GM23338 (cell line): ENCODE measurements around the gene NT5DC4. TPM values are rescaled to one million over a fixed set of nuclear protein-coding genes. Genes with fewer than 3 reads are reported as not detected.

Experiments used
- ATAC-seq: fragments of 200-7000 bp; cut with Tn5 transposase; 3 replicates; pipeline ENCODE4 v1.9.1; 2020
- DNase-seq: peaks from one replicate; pipeline ENCODE4 v3.0.0-alpha.2; 2015; ENCODE audit warnings: low spot score
- H2AFZ ChIP-seq: fragments of 200-600 bp; sonication (generic); 2 replicates; pipeline ENCODE4 v1.8.0; 2016; ENCODE audit warnings: antibody characterized with exemption, mild to moderate bottlenecking, moderate library complexity
- H3F3A ChIP-seq: fragments of 200-600 bp; sonication (generic); replicated peaks from 2 replicates; pipeline ENCODE4 v1.8.0; 2017; ENCODE audit warnings: antibody characterized with exemption, mixed run types, low read depth
- H3K27ac ChIP-seq: fragments of 200-600 bp; sonication (generic); 2 replicates; pipeline ENCODE4 v1.6.1; 2016; ENCODE audit warnings: low read depth
- H3K27me3 ChIP-seq: fragments of 200-600 bp; sonication (generic); 2 replicates; pipeline ENCODE4 v1.8.0; 2016; ENCODE audit warnings: mild to moderate bottlenecking, mixed run types, moderate library complexity; ENCODE audit not compliant: insufficient read depth
- H3K36me3 ChIP-seq: fragments of 200-600 bp; sonication (generic); 2 replicates; pipeline ENCODE4 v1.8.0; 2016; ENCODE audit warnings: mild to moderate bottlenecking; ENCODE audit not compliant: insufficient read depth
- H3K4me1 ChIP-seq: fragments of 200-600 bp; sonication (generic); 2 replicates; pipeline ENCODE4 v1.8.0; 2016; ENCODE audit warnings: mild to moderate bottlenecking, moderate library complexity; ENCODE audit not compliant: insufficient read depth
- H3K4me2 ChIP-seq: fragments of 200-600 bp; sonication (generic); 2 replicates; pipeline ENCODE4 v1.7.1; 2017; ENCODE audit warnings: mixed run types
- H3K4me3 ChIP-seq: fragments of 200-600 bp; sonication (generic); 2 replicates; pipeline ENCODE4 v1.6.1; 2016; ENCODE audit warnings: mixed run types
- H3K79me2 ChIP-seq: fragments of 200-600 bp; sonication (generic); replicated peaks from 2 replicates; pipeline ENCODE4 v1.8.0; 2017; ENCODE audit warnings: mild to moderate bottlenecking; ENCODE audit not compliant: insufficient read depth
- H3K9me2 ChIP-seq: fragments of 200-600 bp; sonication (generic); 2 replicates; pipeline ENCODE4 v1.8.0; 2017; ENCODE audit not compliant: insufficient read depth
- H4K20me1 ChIP-seq: fragments of 200-600 bp; sonication (generic); replicated peaks from 2 replicates; pipeline ENCODE4 v1.8.0; 2017; ENCODE audit warnings: mild to moderate bottlenecking; ENCODE audit not compliant: insufficient read depth
- H3K27ac Mint-ChIP-seq: 2 replicates; pipeline ENCODE4 v1.8.0; 2020; ENCODE audit warnings: inconsistent platforms, mild to moderate bottlenecking, moderate library complexity, mixed read lengths
- H3K27me3 Mint-ChIP-seq: 3 replicates; pipeline ENCODE4 v1.8.0; 2022; ENCODE audit warnings: low read depth, mild to moderate bottlenecking, moderate library complexity, mixed read lengths, inconsistent platforms; ENCODE audit not compliant: insufficient read depth, poor library complexity
- H3K36me3 Mint-ChIP-seq: 3 replicates; pipeline ENCODE4 v1.8.0; 2021; ENCODE audit warnings: low read depth, mild to moderate bottlenecking, inconsistent platforms, moderate library complexity, mixed read lengths
- H3K4me1 Mint-ChIP-seq: 3 replicates; pipeline ENCODE4 v1.8.0; 2020; ENCODE audit warnings: mild to moderate bottlenecking, inconsistent platforms, mixed read lengths
- H3K4me3 Mint-ChIP-seq: 3 replicates; pipeline ENCODE4 v1.8.0; 2021; ENCODE audit warnings: moderate library complexity, mild to moderate bottlenecking, inconsistent platforms, mixed read lengths
- H3K9me3 Mint-ChIP-seq: 3 replicates; pipeline ENCODE4 v1.8.0; 2020; ENCODE audit warnings: moderate library complexity, mild to moderate bottlenecking, inconsistent platforms, mixed read lengths
- CTCF ChIP-seq, 2 experiments: fragments of 200-600 bp in 1 of 2; sonication (generic) in 1 of 2; conservative IDR thresholded peaks; 2 replicates each; pipeline versions ENCODE4 v1.5.1 to v1.6.1; 2016 to 2017; ENCODE audit warnings: antibody characterized with exemption in 2 of 2, low read depth in 2 of 2, mild to moderate bottlenecking in 2 of 2, moderate library complexity in 1 of 2
- ETS1 ChIP-seq: IDR thresholded peaks from 2 replicates; pipeline ENCODE4 v1.6.1; 2016; ENCODE audit warnings: antibody characterized with exemption
- EZH2phosphoT487 ChIP-seq: fragments of 200-600 bp; sonication (generic); IDR thresholded peaks from one replicate; pipeline ENCODE4 v1.8.1; 2018; ENCODE audit warnings: antibody characterized with exemption; ENCODE audit not compliant: unreplicated experiment
- JUNB ChIP-seq: IDR thresholded peaks from one replicate; pipeline ENCODE4 v1.6.1; 2016; ENCODE audit warnings: antibody characterized with exemption; ENCODE audit not compliant: unreplicated experiment
- NANOG ChIP-seq: IDR thresholded peaks from 2 replicates; pipeline ENCODE4 v1.6.1; 2016; ENCODE audit warnings: antibody characterized with exemption, borderline replicate concordance
- POLR2AphosphoS5 ChIP-seq: IDR thresholded peaks from 2 replicates; pipeline ENCODE4 v1.6.1; 2016; ENCODE audit warnings: antibody characterized with exemption, low read depth
- REST ChIP-seq: IDR thresholded peaks from one replicate; pipeline ENCODE4 v1.6.1; 2018; ENCODE audit warnings: antibody characterized with exemption; ENCODE audit not compliant: unreplicated experiment
- STAT1 ChIP-seq: IDR thresholded peaks from one replicate; pipeline ENCODE4 v1.6.1; 2016; ENCODE audit warnings: antibody characterized with exemption; ENCODE audit not compliant: unreplicated experiment
- ZNF114 ChIP-seq: fragments of 250-450 bp; sonication (Bioruptor Pico); IDR thresholded peaks from 2 replicates; pipeline ENCODE4 v1.5.0; 2020; ENCODE audit warnings: mild to moderate bottlenecking, moderate library complexity
- ZNF331 ChIP-seq: fragments of 250-450 bp; sonication (Bioruptor Pico); IDR thresholded peaks from 2 replicates; pipeline ENCODE4 v1.5.0; 2020; ENCODE audit warnings: low read depth, mild to moderate bottlenecking, moderate library complexity
- ZNF462 ChIP-seq: fragments of 250-450 bp; sonication (Bioruptor Pico); IDR thresholded peaks from 2 replicates; pipeline ENCODE4 v1.5.0; 2020; ENCODE audit warnings: mild to moderate bottlenecking, moderate library complexity
- polyA plus RNA-seq: library from polyadenylated mRNA; unstranded; fragments of >200 nt; fragmentation: Nextera tagmentation; extraction: Ambion mirVana; gene quantifications from 2 replicates; pipeline ENCODE4 v1.2.1, GENCODE V29; 2016
- total RNA-seq: library from RNA; depleted of rRNA; stranded (reverse); fragments of >200 nt; shearing (Covaris generic); gene quantifications from 2 replicates; pipeline ENCODE4 v1.2.3, GENCODE V29; 2014

The NT5DC4 gene
- total and polyA plus RNA-seq, 2 experiments from 2014 or later: not detected

GRCh38 chr2:112733871-112734270 lies 13.1 kb downstream of the NT5DC4 start:
- no peak overlapping the region for H3K4me3 Mint-ChIP-seq
- H3K4me1 Mint-ChIP-seq: no peaks in the 10 kb centered on the region
- H3F3A ChIP-seq: no peaks in the 10 kb centered on the region
- no peak overlapping the region for H2AFZ ChIP-seq
- H3K4me1 ChIP-seq: no peaks in the 10 kb centered on the region
- no peak overlapping the region for H3K27ac Mint-ChIP-seq
- H3K4me3 ChIP-seq: no peak overlapping the region
- no peaks in the 10 kb centered on the region for H3K27me3 ChIP-seq
- no peaks in the 10 kb centered on the region for H4K20me1 ChIP-seq
- peaks cover 3% of the 10 kb centered on the region; the same call in 1 of the 2 replicates for H3K36me3 ChIP-seq
- no peaks in the 10 kb centered on the region for H3K9me2 ChIP-seq
- TF ChIP-seq POLR2AphosphoS5 (no peak), NANOG (no peak), ZNF462 (no peak), JUNB (no peak), ETS1 (no peak), STAT1 (no peak), REST (no peak), ZNF114 (no peak), EZH2phosphoT487 (no peak), CTCF (conservative IDR thresholded peaks at IDR 0.05; ENCODE audit: low read depth in 2 of 2) (no peak), ZNF331 (CRISPR knock-in tag) (no peak)
- no peaks in the 10 kb centered on the region for H3K9me3 Mint-ChIP-seq
- no peak for DNase-seq
- H3K36me3 Mint-ChIP-seq: peaks cover 2% of the 10 kb centered on the region; the same call in 2 of the 3 replicates
- no peaks in the 10 kb centered on the region for H3K27me3 Mint-ChIP-seq
- no peaks in the 10 kb centered on the region for H3K79me2 ChIP-seq
- no peak for ATAC-seq
- H3K27ac ChIP-seq: no peak overlapping the region
- no peak overlapping the region for H3K4me2 ChIP-seq
